ENCODE data around the gene TMEM39B. TPM values are rescaled to one million over a fixed set of nuclear protein-coding genes. Genes with fewer than 3 reads are reported as not detected.
A peak's percentile ranks its signal among the peaks of the same experiment; 100 is the strongest.
"Not testable (repeated sequence)": the region's sequence is repeated elsewhere in the genome, so short reads cannot be mapped to it uniquely, and the experiment has no call there.

TMEM39B gene
- total RNA-seq, 1 experiment from 2014 or later, result 2.6 TPM

DNA sequence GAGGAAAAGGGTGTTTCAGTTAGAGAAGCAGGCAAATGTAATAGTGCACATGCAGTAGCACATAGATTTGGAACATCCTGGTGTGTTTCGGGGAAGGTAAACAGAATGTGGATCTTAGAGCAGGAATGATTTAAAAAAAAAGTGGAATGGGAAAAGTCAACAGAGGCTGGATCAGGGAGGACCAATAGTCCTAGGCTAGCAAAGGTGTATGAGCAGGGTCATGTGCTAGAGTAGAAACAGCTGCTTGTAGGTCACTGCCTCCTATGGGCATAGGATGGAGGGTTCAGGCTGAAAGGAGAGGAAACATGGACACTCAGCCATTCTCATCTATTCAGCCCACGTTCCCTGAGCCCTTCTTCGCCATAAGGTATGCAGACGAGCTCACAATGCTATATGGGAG lies 31.4 kb downstream of the TMEM39B start:
- DNase-seq (ENCODE audit: low read depth, low spot score), result no peak
- in situ Hi-C loops (cut with HindIII; ENCODE audit: low pct_unique_long_range_greater_than_20kb, low sequenced_read_pairs), result no loop called here

DNA sequence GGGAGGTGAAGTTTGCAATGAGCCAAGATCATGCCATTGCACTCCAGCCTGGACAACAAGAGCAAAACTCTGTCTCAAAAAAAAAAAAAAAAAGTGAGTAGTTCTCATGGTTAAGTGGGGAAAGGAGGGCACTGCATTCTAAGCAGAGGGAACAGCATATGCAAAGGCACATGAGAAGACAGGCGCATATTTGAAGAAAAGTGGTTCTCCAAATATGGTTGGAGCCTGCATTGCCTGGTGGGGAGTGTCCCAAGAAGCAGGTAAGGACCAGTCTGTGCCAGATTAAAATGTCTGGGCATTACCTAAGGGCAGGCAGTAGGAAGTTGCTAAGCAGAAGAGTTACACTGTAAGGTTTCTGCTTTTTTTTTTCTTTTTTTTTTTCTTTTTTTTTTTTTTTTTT lies 32.6 kb downstream of the TMEM39B start:
- DNase-seq (ENCODE audit: low read depth, low spot score), result no peak
- in situ Hi-C loops (cut with HindIII; ENCODE audit: low pct_unique_long_range_greater_than_20kb, low sequenced_read_pairs), result no loop called here

DNA sequence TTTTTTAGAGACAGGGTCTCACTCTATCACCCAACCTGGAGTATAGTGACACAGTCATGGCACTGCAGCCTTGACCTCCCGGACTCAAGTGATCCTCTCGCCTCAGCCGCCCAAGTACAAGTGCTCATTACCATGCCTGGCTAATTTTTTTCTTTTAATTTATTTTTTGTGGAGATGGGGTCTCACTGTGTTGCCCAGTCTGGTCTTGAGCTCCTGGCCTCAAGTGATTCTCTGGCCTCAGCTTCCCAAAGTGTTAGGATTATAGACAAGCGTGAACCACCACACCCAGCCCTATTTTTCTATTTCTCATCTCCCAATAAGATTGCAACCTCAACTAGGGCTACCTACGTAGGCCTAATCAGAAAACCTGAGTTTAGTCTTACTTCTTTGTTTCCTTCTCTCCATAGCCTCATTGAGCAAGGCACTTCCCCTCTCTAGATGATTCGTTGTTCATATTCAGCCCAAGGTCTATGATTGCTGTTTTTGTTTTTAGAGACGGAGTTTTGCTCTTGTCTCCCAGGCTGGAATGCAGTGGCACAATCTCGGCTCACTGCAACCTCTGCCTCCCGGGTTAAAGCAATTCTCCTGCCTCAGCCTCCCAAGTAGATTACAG lies 34.0 kb downstream of the TMEM39B start:
- in situ Hi-C loops (cut with HindIII; ENCODE audit: low pct_unique_long_range_greater_than_20kb, low sequenced_read_pairs), result no loop called here

DNA sequence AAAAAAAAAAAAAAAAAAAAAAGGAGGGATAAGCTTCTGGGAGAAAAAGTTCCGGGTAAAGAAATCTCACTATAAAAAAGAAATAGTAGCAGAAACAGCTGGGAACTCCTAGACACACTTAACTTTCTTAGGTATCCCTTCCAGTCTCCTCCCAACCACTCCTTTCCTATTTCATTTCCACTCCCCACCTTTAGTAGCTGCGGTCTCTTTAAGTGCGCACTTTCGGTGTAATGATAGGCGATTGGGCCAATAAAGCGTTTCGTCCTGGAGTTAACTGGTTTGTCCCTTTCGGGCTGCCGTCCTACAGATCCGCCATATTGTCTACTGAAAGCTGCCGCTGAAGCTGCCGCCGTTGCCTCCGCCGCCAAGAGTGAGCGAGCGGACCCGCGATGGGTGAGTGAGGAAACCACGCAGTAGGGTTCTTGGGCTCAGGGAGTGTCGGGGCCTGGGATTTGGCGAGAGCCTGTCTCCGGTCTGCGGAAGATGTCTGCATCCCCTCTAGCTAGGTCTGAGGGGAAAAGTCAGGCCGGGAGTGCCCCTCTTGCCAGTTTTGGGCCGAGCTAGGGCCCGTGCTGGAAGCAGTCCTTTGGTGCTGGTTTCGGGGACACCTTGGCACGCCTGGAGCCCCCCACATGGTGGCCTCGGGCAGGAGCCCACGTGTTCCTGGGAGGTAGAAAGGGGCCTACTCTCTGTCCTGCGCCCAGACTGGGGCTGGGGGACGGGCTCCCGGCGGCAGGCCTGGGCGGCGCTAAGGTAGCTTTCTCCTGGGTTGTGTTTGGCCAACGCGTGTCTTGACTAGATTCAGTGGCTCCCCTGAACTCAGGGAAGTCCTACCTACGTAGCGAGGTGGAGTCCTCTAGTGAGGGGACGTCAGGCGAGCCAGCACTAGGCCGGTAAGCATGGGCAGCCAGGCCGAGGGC lies 35.3 kb downstream of the TMEM39B start, which contains the start of gene KPNA6:
Gene KPNA6 (plus strand): TSS at position 315 of the 920 bp plus-strand sequence. CDS start 75 bp downstream, at position 390.
- in situ Hi-C loops (cut with HindIII; ENCODE audit: low pct_unique_long_range_greater_than_20kb, low sequenced_read_pairs), result no loop called here
- peak; percentile 95 for DNase-seq (ENCODE audit: low read depth, low spot score)

More for the DNA sequence above, 34.0 kb downstream of the TMEM39B start:
- DNase-seq (ENCODE audit: low read depth, low spot score), result no peak

DNA sequence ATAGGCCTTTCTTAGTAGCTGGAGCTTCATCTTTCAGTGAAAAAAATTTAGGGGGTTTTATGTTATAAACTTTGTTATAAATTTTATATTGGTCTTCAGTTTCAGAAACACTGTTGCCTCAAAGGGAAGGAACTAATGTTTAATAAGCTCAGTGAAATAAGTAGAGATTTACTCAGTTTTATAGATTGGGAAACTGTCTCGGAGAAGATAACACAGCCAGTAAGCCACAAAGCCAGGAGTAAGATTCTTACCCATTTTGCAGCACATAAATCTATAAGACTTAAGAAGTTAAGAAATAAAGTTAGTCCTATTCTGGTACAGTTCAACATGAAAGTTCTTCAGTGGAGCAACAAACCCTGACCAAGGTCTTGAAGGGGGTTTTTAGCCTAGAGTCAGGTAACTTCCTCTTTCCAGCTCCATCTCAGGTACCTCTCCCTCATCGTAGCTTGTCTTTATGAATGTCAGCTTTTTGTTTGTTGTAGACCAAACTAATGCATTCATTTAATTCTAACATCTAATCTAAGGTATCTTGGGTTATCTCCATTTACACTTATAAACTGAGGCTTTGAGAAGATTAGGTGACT lies 38.4 kb downstream of the TMEM39B start:
- DNase-seq (ENCODE audit: low read depth, low spot score), result no peak
- in situ Hi-C loops (cut with HindIII; ENCODE audit: low pct_unique_long_range_greater_than_20kb, low sequenced_read_pairs), result loop anchor here (10.0 kb wide), 1 partner anchor 54 kb away; no protein-coding TSS in a partner anchor

DNA sequence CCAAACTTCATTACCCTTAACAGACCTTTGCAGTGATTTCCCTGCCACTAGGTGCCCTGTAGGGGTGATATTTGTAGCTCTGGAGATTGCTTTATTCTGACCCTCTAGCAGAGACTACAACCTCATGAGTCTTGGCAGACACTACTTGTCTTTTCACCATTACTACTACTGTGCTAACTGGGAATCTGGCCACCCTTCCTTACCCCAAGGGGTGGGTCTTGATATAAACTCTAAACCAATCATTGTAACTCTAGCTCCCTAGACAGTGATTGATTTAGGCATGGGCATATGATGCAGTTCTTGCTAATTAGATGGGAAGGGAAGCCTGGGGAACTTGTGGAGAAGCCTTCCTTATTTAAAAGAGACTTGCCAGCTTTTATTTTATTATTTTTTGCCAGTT lies 39.0 kb downstream of the TMEM39B start:
- DNase-seq (ENCODE audit: low read depth, low spot score), result peak; percentile 28
- in situ Hi-C loops (cut with HindIII; ENCODE audit: low pct_unique_long_range_greater_than_20kb, low sequenced_read_pairs), result loop anchor here (10.0 kb wide), 1 partner anchor 53 kb away; no protein-coding TSS in a partner anchor

DNA sequence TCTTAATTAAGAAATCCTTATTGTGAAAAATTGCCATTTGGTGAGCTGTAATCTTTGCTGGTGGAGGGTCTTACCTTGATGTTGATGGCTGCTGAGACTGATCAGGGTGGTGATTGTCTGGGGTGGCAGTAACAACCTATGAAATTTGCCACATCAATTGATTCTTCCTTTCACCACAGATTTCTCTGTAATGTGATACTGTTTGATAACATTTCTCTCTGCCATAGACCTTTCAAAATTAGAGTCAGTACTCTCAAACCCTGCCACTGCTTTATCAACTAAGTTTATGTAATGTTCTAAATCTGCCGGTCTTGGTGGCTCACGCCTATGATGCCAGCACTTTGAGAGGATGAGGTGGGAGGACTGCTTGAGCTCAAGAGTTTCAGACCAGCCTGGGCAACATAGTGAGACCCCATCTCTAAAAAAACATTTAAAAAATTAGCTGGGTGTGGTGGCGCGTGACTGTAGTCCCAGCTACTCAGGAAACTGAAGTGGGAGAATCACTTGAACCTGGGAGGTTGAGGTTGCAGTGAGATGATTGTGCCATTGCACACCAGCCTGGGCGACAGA lies 40.2 kb downstream of the TMEM39B start:
- in situ Hi-C loops (cut with HindIII; ENCODE audit: low pct_unique_long_range_greater_than_20kb, low sequenced_read_pairs), result loop anchor here (10.0 kb wide), 1 partner anchor 52 kb away; no protein-coding TSS in a partner anchor
- no peak for DNase-seq (ENCODE audit: low read depth, low spot score)

DNA sequence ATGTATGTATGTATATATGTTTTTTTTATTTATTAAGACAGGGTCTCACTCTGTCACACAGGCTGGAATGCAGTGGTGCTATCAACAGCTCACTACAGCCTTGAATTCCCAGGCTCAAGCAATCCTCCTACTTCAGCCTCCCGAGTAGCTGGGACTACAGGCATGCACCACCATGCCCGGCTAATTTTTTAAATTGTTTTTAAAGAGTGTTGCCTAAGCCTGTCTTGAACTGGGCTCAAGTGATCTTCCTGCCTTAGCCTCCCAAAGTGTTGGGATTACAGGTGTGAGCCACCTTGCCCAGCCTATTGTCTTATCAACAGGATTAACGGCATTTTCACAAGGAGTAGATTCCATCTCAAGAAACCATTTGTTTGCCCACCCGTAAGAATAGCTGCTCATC lies 40.7 kb downstream of the TMEM39B start:
- in situ Hi-C loops (cut with HindIII; ENCODE audit: low pct_unique_long_range_greater_than_20kb, low sequenced_read_pairs), result loop anchor here (10.0 kb wide), 1 partner anchor 51 kb away; no protein-coding TSS in a partner anchor
- not testable (repeated sequence) for DNase-seq (ENCODE audit: low read depth, low spot score)

DNA sequence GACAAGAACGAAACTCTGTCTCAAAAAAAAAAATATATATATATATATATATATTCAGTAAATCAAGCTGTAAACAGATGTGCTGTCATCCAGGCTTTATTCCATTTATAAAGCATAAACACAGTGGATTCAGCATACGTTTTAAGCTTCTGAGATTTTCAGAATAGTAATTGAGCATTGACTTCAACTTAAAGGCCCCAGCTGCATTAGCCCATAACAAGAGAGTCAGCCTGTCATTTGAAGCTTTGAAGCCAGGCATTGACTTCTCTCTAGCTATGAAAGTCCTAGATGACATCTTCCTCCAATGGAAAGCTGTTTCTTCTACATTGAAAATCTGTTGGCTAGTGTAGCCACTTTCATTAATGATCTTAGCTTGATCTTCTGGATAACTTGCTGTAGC lies 41.7 kb downstream of the TMEM39B start:
- DNase-seq (ENCODE audit: low read depth, low spot score), result no peak
- in situ Hi-C loops (cut with HindIII; ENCODE audit: low pct_unique_long_range_greater_than_20kb, low sequenced_read_pairs), result loop anchor here (10.0 kb wide), 1 partner anchor 50 kb away; no protein-coding TSS in a partner anchor

DNA sequence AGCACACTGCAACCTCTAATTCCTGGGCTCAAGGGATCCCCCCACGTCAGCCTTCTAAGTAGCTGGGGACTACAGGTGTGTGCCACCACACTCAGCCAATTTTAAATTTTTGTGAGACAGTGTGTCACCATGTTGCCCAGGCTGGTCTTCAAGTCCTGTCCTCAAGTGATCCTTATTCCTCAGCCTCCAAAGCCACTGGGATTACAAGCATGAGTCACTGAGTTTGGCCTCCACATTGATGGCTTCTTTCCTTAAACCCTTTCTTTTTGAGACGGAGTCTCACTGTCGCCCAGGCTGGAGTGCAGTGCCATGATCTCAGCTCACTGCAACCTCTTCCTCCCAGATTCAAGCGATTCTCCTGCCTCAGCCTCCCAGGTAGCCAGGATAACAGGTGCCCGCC lies 42.8 kb downstream of the TMEM39B start:
- in situ Hi-C loops (cut with HindIII; ENCODE audit: low pct_unique_long_range_greater_than_20kb, low sequenced_read_pairs), result loop anchor here (10.0 kb wide), 1 partner anchor 49 kb away; no protein-coding TSS in a partner anchor
- no peak for DNase-seq (ENCODE audit: low read depth, low spot score)

DNA sequence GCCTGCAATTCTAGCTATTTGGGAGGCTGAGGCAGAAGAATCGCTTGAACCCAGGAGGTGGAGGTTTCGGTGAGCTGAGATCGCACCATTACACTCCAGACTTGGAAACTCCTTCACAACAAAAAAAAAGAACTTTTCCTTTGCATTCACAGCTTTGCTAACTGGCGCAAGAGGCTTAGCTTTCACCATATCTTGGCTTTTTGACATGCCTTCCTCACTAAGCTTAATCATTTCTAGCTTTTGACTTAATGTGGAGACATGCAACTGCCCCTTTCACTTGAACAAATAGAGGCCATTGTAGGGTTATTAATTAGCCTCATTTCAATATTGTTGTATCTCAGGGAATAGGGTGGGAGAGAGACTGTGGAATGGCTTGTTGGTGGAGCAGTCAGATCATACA lies 43.8 kb downstream of the TMEM39B start:
- DNase-seq (ENCODE audit: low read depth, low spot score), result no peak
- in situ Hi-C loops (cut with HindIII; ENCODE audit: low pct_unique_long_range_greater_than_20kb, low sequenced_read_pairs), result loop anchor here (10.0 kb wide), 1 partner anchor 48 kb away; no protein-coding TSS in a partner anchor

DNA sequence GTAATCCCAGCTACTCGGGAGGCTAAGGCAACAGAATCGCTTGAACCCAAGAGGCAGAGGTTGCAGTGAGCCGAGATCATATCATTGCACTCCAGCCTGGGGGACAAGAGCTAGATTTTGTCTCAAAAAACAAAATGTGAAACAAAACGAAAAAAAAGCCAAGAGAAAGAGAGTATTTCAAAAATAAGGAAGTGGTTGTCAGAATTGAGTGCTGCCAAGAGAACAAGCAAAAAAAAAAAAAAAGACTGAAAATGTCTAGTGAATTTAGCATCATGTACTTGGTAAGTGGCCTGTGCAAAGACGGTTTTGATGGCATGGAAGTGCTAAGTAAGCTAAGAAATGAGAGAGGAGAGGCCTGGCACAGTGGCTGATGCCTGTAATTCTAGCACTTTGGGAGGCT lies 49.4 kb downstream of the TMEM39B start:
- DNase-seq (ENCODE audit: low read depth, low spot score), result no peak
- in situ Hi-C loops (cut with HindIII; ENCODE audit: low pct_unique_long_range_greater_than_20kb, low sequenced_read_pairs), result no loop called here

DNA sequence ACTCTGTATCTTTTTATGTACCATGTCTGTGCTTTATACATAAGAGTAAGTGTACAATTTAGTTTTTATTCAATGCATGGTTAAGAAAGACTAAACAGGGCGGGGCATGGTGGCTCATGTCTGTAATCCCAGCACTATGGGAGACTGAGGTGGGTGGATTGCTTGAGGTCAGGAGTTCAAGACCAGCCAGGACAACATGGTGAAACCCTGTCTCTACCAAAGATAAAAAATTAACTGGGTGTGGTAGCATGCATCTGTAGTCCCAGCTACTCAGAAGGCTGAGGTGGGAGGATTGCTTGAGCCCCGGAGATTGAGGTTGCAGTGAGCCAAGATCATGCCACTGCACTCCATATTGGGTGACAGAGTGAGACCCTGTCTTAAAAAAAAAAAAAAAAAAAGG lies 50.6 kb downstream of the TMEM39B start:
- DNase-seq (ENCODE audit: low read depth, low spot score); in situ Hi-C loops (cut with HindIII; ENCODE audit: low pct_unique_long_range_greater_than_20kb, low sequenced_read_pairs): not testable (repeated sequence)

DNA sequence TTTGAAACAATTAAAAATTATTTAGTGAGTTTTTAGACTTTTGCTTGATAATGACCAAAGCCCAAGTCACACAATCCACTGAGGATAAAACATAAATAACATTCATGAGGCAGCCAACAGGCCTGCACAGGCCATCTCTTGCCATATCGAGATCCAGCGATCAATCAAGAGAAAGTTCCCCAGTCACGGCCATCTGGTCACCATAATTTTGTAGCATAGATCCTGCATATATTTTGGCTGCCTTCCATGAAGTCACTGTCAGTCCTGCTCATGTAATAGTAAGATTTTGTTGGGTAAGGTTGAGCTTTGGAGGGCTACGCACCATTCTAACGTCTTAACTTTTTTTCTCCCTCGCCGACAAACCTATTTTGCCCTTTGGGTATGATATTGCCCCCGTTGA lies 52.6 kb downstream of the TMEM39B start:
- no peak for DNase-seq (ENCODE audit: low read depth, low spot score)
- in situ Hi-C loops (cut with HindIII; ENCODE audit: low pct_unique_long_range_greater_than_20kb, low sequenced_read_pairs), result no loop called here

DNA sequence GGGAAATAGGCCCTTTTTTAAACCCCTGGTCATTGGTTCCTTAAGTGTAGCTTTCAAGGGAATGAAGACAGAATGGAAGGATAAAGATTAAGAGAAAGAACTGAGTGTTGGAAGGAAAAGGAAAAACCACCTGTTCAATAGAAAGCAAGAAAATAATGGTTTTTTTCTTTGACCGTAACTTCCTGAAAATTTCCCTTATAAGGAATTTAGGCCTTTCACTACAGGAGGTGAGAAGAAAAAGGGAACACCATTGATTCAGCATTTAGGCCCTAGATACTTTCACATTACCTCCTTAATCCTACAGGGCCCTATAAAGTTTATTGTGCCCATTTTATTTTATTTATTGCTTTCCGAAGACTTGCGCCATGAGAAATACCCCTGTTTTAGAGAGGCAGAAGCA lies 54.0 kb downstream of the TMEM39B start:
- in situ Hi-C loops (cut with HindIII; ENCODE audit: low pct_unique_long_range_greater_than_20kb, low sequenced_read_pairs), result no loop called here

DNA sequence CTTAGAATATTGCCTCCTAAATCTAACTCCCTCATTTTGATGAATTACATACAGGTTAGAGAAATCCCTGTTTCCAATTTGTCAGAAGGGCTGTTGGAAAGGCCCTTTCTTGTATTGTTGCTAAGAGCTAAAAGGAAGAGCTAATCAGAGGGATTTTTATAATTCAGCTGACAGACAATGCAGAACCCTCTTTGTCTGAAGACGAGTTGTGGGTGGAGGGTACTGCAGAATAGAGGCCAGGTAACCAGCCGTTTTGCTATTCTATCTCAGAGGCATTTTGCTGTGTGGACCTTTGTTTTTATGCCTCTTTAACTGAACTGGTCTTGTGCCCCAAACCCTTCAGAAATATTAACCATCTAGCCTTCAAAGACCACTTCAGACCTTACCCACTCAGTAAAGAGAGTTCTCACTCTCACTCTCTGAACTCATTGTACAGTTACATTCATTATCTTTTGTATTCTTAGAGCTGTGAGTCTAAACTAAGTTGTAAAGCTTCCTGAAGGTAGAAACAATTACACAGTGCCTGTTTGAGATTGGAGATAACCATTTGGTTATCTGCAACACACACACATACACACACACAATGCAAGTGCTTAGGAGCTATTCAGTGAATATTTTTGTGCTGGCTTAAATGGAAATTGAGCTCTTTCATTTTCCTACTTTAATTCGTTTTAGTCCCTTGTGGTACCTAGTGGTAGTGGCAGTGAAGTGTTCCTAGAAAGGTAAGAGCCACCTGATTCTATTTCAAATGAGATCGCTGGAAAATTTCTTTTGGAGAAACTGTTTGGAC lies 54.9 kb downstream of the TMEM39B start:
- in situ Hi-C loops (cut with HindIII; ENCODE audit: low pct_unique_long_range_greater_than_20kb, low sequenced_read_pairs), result no loop called here
- no peak for DNase-seq (ENCODE audit: low read depth, low spot score)

More for the DNA sequence above, 54.0 kb downstream of the TMEM39B start:
- no peak for DNase-seq (ENCODE audit: low read depth, low spot score)

DNA sequence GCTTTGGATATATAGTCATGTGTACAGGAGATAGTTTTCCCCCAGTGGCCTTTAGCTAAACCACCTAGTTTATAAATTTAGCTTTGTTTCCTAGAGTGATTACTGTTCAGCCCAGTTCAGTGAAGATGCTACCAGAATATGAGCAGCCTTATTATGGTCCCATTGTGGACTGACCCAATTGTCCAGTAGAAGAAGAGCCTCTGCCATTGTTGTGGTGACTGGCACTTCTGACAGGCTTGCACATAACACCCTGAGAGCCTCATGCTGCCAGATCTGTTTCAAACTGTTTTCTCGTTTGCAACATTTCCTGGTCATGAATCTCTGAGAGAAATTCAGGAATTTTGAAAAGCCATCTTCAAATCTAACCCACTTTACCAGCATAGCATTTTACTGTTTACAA lies 55.7 kb downstream of the TMEM39B start:
- no peak for DNase-seq (ENCODE audit: low read depth, low spot score)
- in situ Hi-C loops (cut with HindIII; ENCODE audit: low pct_unique_long_range_greater_than_20kb, low sequenced_read_pairs), result no loop called here
